ENCODE data around the gene FGF11. TPM values are rescaled to one million over a fixed set of nuclear protein-coding genes. Genes with fewer than 3 reads are reported as not detected.
"Not testable (repeated sequence)": the region's sequence is repeated elsewhere in the genome, so short reads cannot be mapped to it uniquely, and the experiment has no call there.

The FGF11 gene
- total RNA-seq, 2 experiments from 2014 or later, result 16.6 to 18.8 TPM

DNA sequence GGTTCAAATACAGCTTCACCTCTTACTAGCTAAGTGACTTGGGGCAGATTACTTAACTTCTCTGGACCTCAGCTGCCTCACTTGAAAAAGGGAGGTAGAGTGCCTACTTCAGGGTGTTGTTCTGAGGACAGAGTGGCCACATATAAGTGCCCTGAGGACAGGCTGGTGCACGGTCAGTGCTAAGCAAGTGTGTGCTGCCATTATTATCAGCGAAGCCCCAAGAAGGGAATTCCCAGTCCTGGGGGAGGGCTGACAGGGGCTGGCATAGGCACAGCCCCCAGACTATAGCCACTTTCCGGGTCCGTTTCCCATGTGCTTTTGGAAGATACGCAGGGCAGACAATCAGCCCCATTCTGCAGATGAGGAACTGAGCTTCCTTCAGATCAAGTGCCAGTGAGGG, 37.6 kb downstream of the FGF11 start:
- no peak for ATAC-seq
- Mint-ChIP-seq H3K36me3 (ENCODE audit: low read depth) (peaks cover 22% of the 10 kb centered on the region), H3K27ac (peak overlapping the region; percentile 90), H3K4me3 (peak overlapping the region; percentile 94), H3K4me1 (ENCODE audit: low read depth) (peaks cover 65% of the 10 kb centered on the region), H3K27me3 (ENCODE audit: low read depth) (no peaks in the 10 kb centered on the region), H3K9me3 (ENCODE audit: insufficient read depth) (no peaks in the 10 kb centered on the region)
- POLR2A ChIA-PET, result interaction anchor here (0.6 to 5.6 kb wide), 8 partner anchors 8 to 107 kb away, joined by 3 to 36 read pairs (median 4); partner anchors contain the start of gene MPDU1
- DNase-seq, result no peak
- CTCF ChIA-PET, result interaction anchor here (0.7 to 7.9 kb wide), 6 partner anchors 22 to 121 kb away, joined by 3 to 78 read pairs (median 6); partner anchors contain the start of genes FGF11, SENP3 and TMEM102

DNA sequence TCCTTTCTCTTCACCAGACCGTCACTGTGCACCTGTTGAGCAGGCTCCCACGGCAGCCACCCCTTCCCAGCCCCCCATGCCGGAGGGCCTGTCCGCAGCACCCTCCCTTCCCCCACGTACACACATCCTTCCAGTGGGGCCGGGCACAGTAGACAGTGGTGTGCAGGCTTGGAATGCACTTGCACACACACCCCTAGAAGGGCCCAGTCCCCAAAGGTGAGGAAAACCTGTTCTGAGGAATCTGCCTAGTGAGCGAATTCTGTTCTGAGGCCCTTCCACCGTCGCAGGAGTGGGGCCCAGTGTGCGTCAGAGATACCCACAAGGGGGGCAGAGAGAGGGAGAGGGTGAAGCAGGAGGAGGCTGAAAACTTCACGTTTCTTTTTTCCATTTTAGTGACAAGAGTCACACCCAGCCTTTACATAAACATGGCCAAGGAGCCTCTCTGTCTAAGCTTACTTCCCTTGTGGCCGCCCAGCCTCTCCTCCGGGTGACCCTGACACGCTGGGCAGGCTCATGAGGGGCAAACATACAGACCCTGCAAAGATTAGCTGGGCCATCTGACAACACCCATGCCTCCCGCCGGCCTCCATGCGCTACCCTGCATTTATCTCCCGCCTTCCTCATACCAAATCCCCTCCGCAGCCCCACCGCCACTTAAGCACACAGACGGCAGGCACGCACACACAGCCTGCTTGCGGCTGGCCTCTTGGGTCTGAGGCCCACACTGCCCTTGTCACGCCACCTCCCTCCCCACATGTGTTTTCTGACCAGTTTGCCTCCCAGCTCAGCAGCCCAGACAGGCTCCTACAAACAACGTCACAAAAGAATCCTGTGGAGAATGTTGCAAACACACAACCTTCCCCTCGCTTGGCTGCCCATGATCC, 38.3 kb downstream of the FGF11 start:
- Mint-ChIP-seq H3K4me1 (ENCODE audit: low read depth) (peaks cover 68% of the 10 kb centered on the region), H3K4me3 (peak overlapping the region; percentile 94), H3K27me3 (ENCODE audit: low read depth) (no peaks in the 10 kb centered on the region), H3K9me3 (ENCODE audit: insufficient read depth) (no peaks in the 10 kb centered on the region), H3K27ac (peak overlapping the region; percentile 90), H3K36me3 (ENCODE audit: low read depth) (peaks cover 22% of the 10 kb centered on the region)
- DNase-seq (peak; percentile 39), ATAC-seq (peak; percentile 7)
- ChIA-PET CTCF (interaction anchor here (1.0 to 7.9 kb wide), 6 partner anchors 33 to 122 kb away, joined by 3 to 78 read pairs (median 6); partner anchors contain the start of genes FGF11, SENP3 and TMEM102), POLR2A (interaction anchor here (0.6 to 5.6 kb wide), 9 partner anchors 10 to 210 kb away, joined by 3 to 36 read pairs (median 3); partner anchors contain the start of genes MPDU1 and TP53)

DNA sequence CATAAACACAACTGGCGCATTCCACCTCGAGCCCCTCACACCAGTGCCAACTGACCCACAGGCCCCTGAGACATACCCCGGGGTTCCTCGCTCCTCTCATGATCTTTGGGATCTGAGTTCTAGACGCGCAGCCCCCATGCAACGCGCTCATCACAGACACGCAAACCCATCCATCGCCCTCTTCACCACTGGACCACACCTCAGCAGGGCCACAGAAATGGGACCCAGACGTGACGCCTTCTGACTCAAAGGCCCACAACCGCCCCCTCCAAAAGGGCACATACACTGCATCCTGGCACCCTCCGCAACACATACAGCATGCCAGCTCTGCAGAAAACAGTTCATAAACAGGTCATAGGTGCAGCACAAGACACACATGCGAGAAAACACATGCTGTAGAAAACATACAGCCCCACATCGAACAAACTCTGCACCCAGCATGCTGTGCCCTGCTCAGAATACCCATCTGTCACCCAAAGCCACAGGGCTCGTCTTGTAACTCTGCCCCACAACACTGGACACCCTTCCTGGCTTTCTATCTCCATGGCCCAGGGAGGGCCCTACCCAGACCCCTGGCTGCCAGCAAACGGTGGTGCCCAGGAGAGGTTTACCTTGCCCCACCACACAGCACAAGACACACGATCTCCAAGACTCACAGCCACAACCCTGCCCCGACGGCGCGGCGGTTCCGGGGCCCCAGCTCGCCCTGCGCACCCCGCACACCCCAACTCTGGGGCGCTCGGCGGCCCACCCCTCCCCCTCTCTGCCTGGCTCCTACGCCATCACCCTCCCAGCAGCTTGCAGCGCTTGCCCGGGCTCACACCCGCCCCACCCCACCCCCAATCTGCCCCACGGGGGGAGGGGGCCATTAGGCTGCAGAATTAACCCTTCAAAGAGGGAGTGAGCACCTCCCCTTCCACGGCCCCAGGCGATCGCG, 39.2 kb downstream of the FGF11 start:
- ChIA-PET CTCF (interaction anchor here (1.3 to 7.9 kb wide), 5 partner anchors 37 to 209 kb away, joined by 3 to 78 read pairs (median 6); partner anchors contain the start of genes FGF11, SENP3, TMEM102 and TP53), POLR2A (interaction anchor here (0.6 to 5.6 kb wide), 11 partner anchors 7 to 695 kb away, joined by 3 to 36 read pairs (median 4); partner anchors contain the start of genes CHRNB1 and TP53)
- Mint-ChIP-seq H3K4me3 (peak overlapping the region; percentile 94), H3K36me3 (ENCODE audit: low read depth) (peaks cover 20% of the 10 kb centered on the region), H3K4me1 (ENCODE audit: low read depth) (peaks cover 71% of the 10 kb centered on the region), H3K27me3 (ENCODE audit: low read depth) (no peaks in the 10 kb centered on the region), H3K9me3 (ENCODE audit: insufficient read depth) (no peaks in the 10 kb centered on the region), H3K27ac (peak overlapping the region; percentile 90)
- ATAC-seq (peak; percentile 37), DNase-seq (peak; percentile 74)

DNA sequence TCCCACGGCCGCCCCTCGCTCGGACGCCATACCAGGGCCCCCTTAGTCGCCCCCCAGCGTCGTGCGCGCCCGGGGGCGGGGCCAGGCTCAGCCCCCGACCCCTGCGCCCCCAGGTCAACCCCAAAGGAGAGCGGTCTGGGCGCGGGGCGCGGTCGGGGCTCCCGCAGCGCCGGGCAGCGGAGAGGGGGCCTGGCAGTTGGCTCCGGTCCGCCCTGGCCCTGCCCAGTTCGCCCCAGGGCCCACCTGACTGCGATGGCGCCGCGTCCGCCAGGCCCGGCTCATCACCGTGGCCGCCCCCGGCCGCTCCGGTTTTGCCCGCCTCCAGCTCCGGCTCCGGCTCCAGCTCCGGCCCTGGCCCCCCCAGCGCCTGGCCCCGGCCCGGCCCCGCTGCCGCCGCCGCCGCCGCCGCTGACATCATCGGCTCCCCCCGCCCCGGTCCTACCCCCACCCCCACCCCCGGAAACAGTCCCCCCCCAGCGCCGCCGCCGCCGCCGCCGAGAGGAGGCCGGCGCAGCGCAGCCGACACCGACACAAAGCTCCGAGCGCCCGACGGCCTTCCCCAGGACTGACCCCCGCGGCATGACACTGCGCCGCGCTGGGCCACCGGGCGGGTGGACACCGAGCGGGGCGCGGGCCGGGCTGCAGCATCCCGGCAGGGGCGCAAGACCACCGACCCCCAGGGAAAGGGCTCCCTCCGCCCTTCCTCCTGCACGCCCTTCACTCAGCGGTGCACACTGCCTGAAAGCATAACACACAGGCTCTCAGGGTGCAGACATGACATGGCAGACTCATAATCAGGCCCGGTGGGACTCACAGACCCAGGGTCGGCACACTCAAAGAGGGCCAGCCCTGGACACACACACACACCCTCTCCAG, 40.1 kb downstream of the FGF11 start, which contains the start of gene ZBTB4:
Gene ZBTB4 (minus strand): TSS at position 419 of the 876 bp plus-strand sequence. CDS start 12,830 bp downstream, outside the sequence.
- CTCF ChIA-PET, result interaction anchor here (1.2 to 7.9 kb wide), 8 partner anchors 8 to 208 kb away, joined by 3 to 78 read pairs (median 4); partner anchors contain the start of genes FGF11, TMEM102 and TP53
- POLR2A ChIA-PET, result interaction anchor here (0.6 to 5.6 kb wide), 14 partner anchors 8 to 694 kb away, joined by 3 to 36 read pairs (median 6); partner anchors contain the start of genes CHRNB1, MPDU1, TMEM102 and TP53
- Mint-ChIP-seq H3K9me3 (ENCODE audit: insufficient read depth) (no peaks in the 10 kb centered on the region), H3K4me3 (peak within 1 kb of the TSS; percentile 94), H3K27ac (peak within 1 kb of the TSS; percentile 92), H3K4me1 (ENCODE audit: low read depth) (peaks cover 64% of the 10 kb centered on the region), H3K36me3 (ENCODE audit: low read depth) (peaks cover 17% of the 10 kb centered on the region), H3K27me3 (ENCODE audit: low read depth) (no peaks in the 10 kb centered on the region)
- peak; percentile 68 for DNase-seq
- peak; percentile 10 for ATAC-seq

DNA sequence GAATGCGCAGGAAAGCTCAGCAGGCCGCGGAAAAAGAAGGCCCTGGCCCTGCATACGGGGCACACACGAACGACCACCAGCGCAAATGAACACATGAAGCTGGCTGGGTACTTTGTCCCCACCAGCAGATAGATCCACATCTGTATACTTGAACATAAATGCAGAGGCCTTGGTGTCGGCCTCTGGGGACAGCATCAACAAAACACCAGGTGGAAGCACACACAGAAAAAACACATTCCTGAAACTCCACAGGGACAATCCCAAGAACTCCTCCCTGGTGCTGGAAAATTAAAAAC, 40.7 kb downstream of the FGF11 start:
- Mint-ChIP-seq H3K36me3 (ENCODE audit: low read depth) (peaks cover 19% of the 10 kb centered on the region), H3K4me3 (peak overlapping the region; percentile 87), H3K27me3 (ENCODE audit: low read depth) (no peaks in the 10 kb centered on the region), H3K9me3 (ENCODE audit: insufficient read depth) (no peaks in the 10 kb centered on the region), H3K27ac (peak overlapping the region; percentile 92), H3K4me1 (ENCODE audit: low read depth) (peaks cover 63% of the 10 kb centered on the region)
- DNase-seq, result no peak
- ChIA-PET POLR2A (interaction anchor here (1.0 to 5.6 kb wide), 11 partner anchors 9 to 693 kb away, joined by 3 to 36 read pairs (median 6); partner anchors contain the start of genes CHRNB1, MPDU1, TMEM102 and TP53), CTCF (interaction anchor here (1.2 to 7.9 kb wide), 6 partner anchors 9 to 207 kb away, joined by 3 to 78 read pairs (median 5); partner anchors contain the start of genes FGF11, TMEM102 and TP53)
- no peak for ATAC-seq

DNA sequence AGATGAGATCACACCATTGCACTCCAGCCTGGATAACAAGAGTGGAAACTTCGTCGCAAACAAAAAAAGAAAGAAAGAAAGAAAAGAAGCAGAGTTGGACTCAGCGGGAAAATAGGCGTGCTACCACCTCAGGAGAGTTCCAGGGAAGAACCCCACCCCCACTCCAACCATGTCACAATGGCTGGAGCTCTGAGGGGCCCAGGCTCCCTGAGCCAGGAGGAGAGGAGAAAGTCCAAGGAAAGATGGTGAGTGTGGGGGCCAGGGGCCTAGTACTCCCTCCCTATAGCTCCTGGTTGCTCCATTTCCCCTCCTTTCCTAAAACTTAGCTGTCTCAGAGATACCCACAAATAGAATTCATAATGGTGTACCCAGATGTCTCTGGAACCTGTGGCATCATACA, 42.0 kb downstream of the FGF11 start, which contains the start of gene SLC35G6:
Gene SLC35G6 (plus strand): TSS at position 172 of the 400 bp plus-strand sequence. CDS start 71 bp downstream, at position 243.
- ChIA-PET POLR2A (interaction anchor here (0.6 to 5.6 kb wide), 3 partner anchors 27 to 692 kb away, joined by 3 to 36 read pairs (median 22); partner anchors contain the start of gene TMEM102), CTCF (interaction anchor here (1.2 to 7.9 kb wide), 4 partner anchors 10 to 206 kb away, joined by 3 to 78 read pairs (median 6); partner anchors contain the start of genes FGF11, TMEM102 and TP53)
- H3K4me3 Mint-ChIP-seq, result peak within 1 kb of the TSS; percentile 94
- peaks cover 64% of the 10 kb centered on the region for H3K4me1 Mint-ChIP-seq (ENCODE audit: low read depth)
- H3K27me3 Mint-ChIP-seq (ENCODE audit: low read depth); DNase-seq; H3K9me3 Mint-ChIP-seq (ENCODE audit: insufficient read depth); ATAC-seq: not testable (repeated sequence)
- peak within 1 kb of the TSS; percentile 99 for H3K27ac Mint-ChIP-seq
- peaks cover 28% of the 10 kb centered on the region for H3K36me3 Mint-ChIP-seq (ENCODE audit: low read depth)

DNA sequence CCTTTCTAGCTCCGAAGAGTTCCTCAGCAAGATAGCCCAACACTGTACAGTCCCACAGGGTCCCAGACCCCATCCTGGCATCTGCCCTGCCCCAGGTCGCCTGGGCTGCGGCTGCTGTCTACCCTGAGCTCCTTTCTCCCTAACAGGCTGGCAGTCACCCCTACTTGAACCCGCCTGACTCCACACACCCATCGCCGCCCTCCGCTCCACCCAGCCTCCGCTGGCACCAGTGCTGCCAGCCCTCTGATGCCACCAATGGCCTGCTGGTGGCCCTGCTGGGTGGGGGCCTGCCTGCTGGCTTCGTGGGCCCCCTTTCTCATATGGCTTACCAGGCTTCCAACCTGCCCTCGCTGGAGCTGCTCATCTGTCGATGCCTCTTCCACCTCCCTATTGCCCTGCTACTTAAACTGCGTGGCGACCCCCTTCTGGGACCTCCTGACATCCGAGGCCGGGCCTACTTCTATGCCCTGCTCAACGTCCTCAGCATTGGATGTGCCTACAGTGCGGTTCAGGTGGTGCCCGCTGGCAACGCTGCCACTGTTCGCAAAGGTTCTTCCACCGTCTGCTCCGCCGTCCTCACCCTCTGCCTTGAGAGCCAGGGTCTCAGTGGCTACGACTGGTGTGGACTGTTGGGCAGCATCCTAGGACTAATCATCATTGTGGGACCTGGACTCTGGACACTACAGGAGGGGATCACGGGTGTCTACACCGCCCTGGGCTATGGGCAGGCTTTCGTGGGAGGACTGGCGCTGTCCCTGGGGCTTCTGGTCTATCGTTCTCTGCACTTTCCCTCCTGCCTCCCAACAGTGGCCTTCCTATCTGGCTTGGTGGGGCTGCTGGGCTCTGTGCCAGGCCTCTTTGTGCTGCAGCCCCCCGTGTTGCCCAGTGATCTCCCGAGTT, 42.8 kb downstream of the FGF11 start:
- not testable (repeated sequence) for H3K27me3 Mint-ChIP-seq (ENCODE audit: low read depth); DNase-seq; ATAC-seq; H3K9me3 Mint-ChIP-seq (ENCODE audit: insufficient read depth)
- peak overlapping the region; percentile 94 for H3K4me3 Mint-ChIP-seq
- peak overlapping the region; percentile 99 for H3K27ac Mint-ChIP-seq
- POLR2A ChIA-PET, result interaction anchor here (0.6 to 5.6 kb wide), 3 partner anchors 28 to 691 kb away, joined by 3 to 36 read pairs (median 22); partner anchors contain the start of gene TMEM102
- CTCF ChIA-PET, result interaction anchor here (2.4 to 7.9 kb wide), 2 partner anchors 11 to 45 kb away, joined by 7 to 78 read pairs; partner anchors contain the start of genes FGF11 and TMEM102
- peaks cover 63% of the 10 kb centered on the region for H3K4me1 Mint-ChIP-seq (ENCODE audit: low read depth)
- peaks cover 28% of the 10 kb centered on the region for H3K36me3 Mint-ChIP-seq (ENCODE audit: low read depth)

DNA sequence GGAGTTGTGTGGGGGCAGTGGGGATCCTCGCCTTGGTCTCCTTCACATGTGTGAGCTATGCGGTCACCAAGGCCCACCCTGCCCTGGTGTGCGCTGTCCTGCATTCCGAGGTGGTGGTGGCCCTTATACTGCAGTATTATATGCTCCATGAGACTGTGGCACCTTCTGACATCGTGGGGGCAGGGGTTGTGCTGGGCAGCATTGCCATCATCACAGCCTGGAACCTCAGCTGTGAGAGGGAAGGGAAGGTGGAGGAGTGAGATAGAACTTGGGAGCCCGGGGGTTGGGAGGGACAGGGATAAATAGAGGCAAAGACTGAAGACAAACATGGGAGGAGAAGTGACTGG, 43.4 kb downstream of the FGF11 start:
- H3K9me3 Mint-ChIP-seq (ENCODE audit: insufficient read depth); DNase-seq; H3K27me3 Mint-ChIP-seq (ENCODE audit: low read depth); ATAC-seq: not testable (repeated sequence)
- Mint-ChIP-seq H3K4me1 (ENCODE audit: low read depth) (peaks cover 63% of the 10 kb centered on the region), H3K27ac (peak overlapping the region; percentile 99), H3K36me3 (ENCODE audit: low read depth) (peaks cover 32% of the 10 kb centered on the region), H3K4me3 (peak overlapping the region; percentile 94)
- CTCF ChIA-PET, result interaction anchor here (7.9 kb wide), 1 partner anchor 45 kb away, joined by 78 read pairs; the partner anchor contains the start of genes FGF11 and TMEM102
- POLR2A ChIA-PET, result interaction anchor here (2.0 kb wide), 1 partner anchor 35 kb away, joined by 5 read pairs; no protein-coding TSS in a partner anchor

Measured in activated CD8-positive, alpha-beta T cell treated with anti-CD3 and anti-CD28 coated beads, Interleukin-2, amount 10 ng/mL, durations not matched to agents 7 days and 5 days (primary cell).